CD4-positive, CD25-positive, alpha-beta regulatory T cell (primary cell): ENCODE data around the gene SPSB2. TPM values are rescaled to one million over a fixed set of nuclear protein-coding genes. Genes with fewer than 3 reads are reported as not detected.
"Not testable (repeated sequence)": the region's sequence is repeated elsewhere in the genome, so short reads cannot be mapped to it uniquely, and the experiment has no call there.

ENCODE experiments used
- ATAC-seq, 2 donors: fragments of 150-1000 bp; cut with Tn5 transposase; one replicate each; pipeline ENCODE4 v1.10.0; 2021; ENCODE audit warnings: low read depth in 2 of 2, moderate number of reproducible peaks in 2 of 2, moderate library complexity in 1 of 2
- DNase-seq, 3 donors: peaks; one replicate each; pipeline versions ENCODE4 v3.0.0 to v3.0.0-alpha.2; 2012 to 2022; ENCODE audit warnings: mixed read lengths in 1 of 3
- H3K27ac ChIP-seq: one replicate; pipeline ENCODE4 v1.7.0; 2013; ENCODE audit warnings: mild to moderate bottlenecking, low read length; ENCODE audit not compliant: insufficient read depth, poor library complexity, severe bottlenecking
- H3K27me3 ChIP-seq: one replicate; pipeline ENCODE4 v1.7.0; 2013; ENCODE audit warnings: low read length; ENCODE audit not compliant: control insufficient read depth, insufficient read depth
- H3K36me3 ChIP-seq: one replicate; pipeline ENCODE4 v1.7.0; 2013; ENCODE audit warnings: mild to moderate bottlenecking, low read length, moderate library complexity; ENCODE audit not compliant: control insufficient read depth, insufficient read depth
- H3K4me1 ChIP-seq: 2 replicates; pipeline ENCODE4 v1.7.0; 2013; ENCODE audit warnings: mild to moderate bottlenecking, low read length; ENCODE audit not compliant: insufficient read depth, control insufficient read depth, poor library complexity, severe bottlenecking
- H3K4me3 ChIP-seq: one replicate; pipeline ENCODE4 v1.7.0; 2013; ENCODE audit warnings: low read depth, mild to moderate bottlenecking, low read length, moderate library complexity
- H3K9me3 ChIP-seq, 2 experiments: 1 replicate in 1 of 2; 2 replicates in 1 of 2; pipeline ENCODE4 v1.7.0; 2013; ENCODE audit warnings: low read length in 2 of 2, mild to moderate bottlenecking in 1 of 2, moderate library complexity in 1 of 2; ENCODE audit not compliant: control insufficient read depth in 2 of 2
- H3K27ac Mint-ChIP-seq, 3 donors: one replicate each; pipeline ENCODE4 v1.8.0; 2020 to 2022; ENCODE audit warnings: mild to moderate bottlenecking in 3 of 3, mixed read lengths in 3 of 3, moderate library complexity in 2 of 3
- H3K27me3 Mint-ChIP-seq: one replicate; pipeline ENCODE4 v1.8.0; 2022; ENCODE audit warnings: mild to moderate bottlenecking, mixed read lengths
- H3K36me3 Mint-ChIP-seq: one replicate; pipeline ENCODE4 v1.8.0; 2020; ENCODE audit warnings: mixed read lengths
- H3K4me1 Mint-ChIP-seq, 4 donors: one replicate each; pipeline ENCODE4 v1.8.0; 2020 to 2022; ENCODE audit warnings: mixed read lengths in 4 of 4, mild to moderate bottlenecking in 1 of 4
- H3K4me3 Mint-ChIP-seq, 4 donors: one replicate each; pipeline ENCODE4 v1.8.0; 2020 to 2022; ENCODE audit warnings: mild to moderate bottlenecking in 4 of 4, mixed read lengths in 4 of 4, moderate library complexity in 3 of 4
- H3K9me3 Mint-ChIP-seq, 7 donors: one replicate each; pipeline ENCODE4 v1.8.0; 2020 to 2022; ENCODE audit warnings: mixed read lengths in 7 of 7, mild to moderate bottlenecking in 3 of 7, moderate library complexity in 2 of 7
- polyA plus RNA-seq, 4 donors: library from polyadenylated mRNA; unstranded; fragments of 300-500 nt; fragmentation: Illumina TruSeq; gene quantifications; one replicate each; pipeline ENCODE4 v1.2.3, GENCODE V29; 2021
- total RNA-seq: library from RNA; stranded (reverse); gene quantifications from one replicate; pipeline ENCODE4 v1.2.3, GENCODE V29; 2022

The SPSB2 gene
- total and polyA plus RNA-seq, 5 donors from 2014 or later = 8.0 to 19.2 (median 12.4) TPM

- Histone ChIP-seq H3K36me3 (peaks cover 8% of the 10 kb centered on the region), H3K27me3 (no peaks in the 10 kb centered on the region), H3K4me1 (peaks cover 54% of the 10 kb centered on the region), H3K9me3 (no peaks in the 10 kb centered on the region), H3K4me3 (peak overlapping the region; percentile 75), H3K27ac (peak overlapping the region; percentile 85)
- Mint-ChIP-seq H3K4me3 (peak overlapping the region; percentile 90 to 96 (median 94)), H3K36me3 (peaks cover 14% of the 10 kb centered on the region), H3K27ac (peak overlapping the region; percentile 32 to 92 (median 88)), H3K27me3 (no peaks in the 10 kb centered on the region), H3K9me3 (no peaks in the 10 kb centered on the region), H3K4me1 (peaks cover 7 to 66% (median 40%) of the 10 kb centered on the region in 4 donors)
- DNase-seq = peak; percentile 76 to 86 (median 83)
- peak; percentile 34 to 40 for ATAC-seq
These were observed 742 bp downstream of the SPSB2 start for GRCh38 chr12:6872073-6873048.

GRCh38 chr12:6871052-6871957 is 1.8 kb downstream of the SPSB2 start:
- ATAC-seq (no peak), DNase-seq (peak in 2 of 3 donors; percentile 25 to 74)
- Histone ChIP-seq H3K27ac (peak overlapping the region; percentile 85), H3K4me1 (peaks cover 62% of the 10 kb centered on the region), H3K36me3 (peaks cover 8% of the 10 kb centered on the region), H3K9me3 (no peaks in the 10 kb centered on the region), H3K27me3 (no peaks in the 10 kb centered on the region), H3K4me3 (peak overlapping the region; percentile 74)
- H3K4me1 Mint-ChIP-seq = peaks cover 3 to 75% (median 41%) of the 10 kb centered on the region in 4 donors
- H3K4me3 Mint-ChIP-seq = peak overlapping the region; percentile 90 to 96 (median 94)
- peaks cover 14% of the 10 kb centered on the region for H3K36me3 Mint-ChIP-seq
- no peaks in the 10 kb centered on the region for H3K9me3 Mint-ChIP-seq
- H3K27ac Mint-ChIP-seq = peak overlapping the region; percentile 82 to 92 (median 88)
- no peaks in the 10 kb centered on the region for H3K27me3 Mint-ChIP-seq

DNA sequence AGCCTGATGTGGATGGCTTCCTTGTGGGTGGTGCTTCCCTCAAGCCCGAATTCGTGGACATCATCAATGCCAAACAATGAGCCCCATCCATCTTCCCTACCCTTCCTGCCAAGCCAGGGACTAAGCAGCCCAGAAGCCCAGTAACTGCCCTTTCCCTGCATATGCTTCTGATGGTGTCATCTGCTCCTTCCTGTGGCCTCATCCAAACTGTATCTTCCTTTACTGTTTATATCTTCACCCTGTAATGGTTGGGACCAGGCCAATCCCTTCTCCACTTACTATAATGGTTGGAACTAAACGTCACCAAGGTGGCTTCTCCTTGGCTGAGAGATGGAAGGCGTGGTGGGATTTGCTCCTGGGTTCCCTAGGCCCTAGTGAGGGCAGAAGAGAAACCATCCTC is 2.8 kb downstream of the SPSB2 start:
- not testable (repeated sequence) for ATAC-seq, H3K27me3 Mint-ChIP-seq, H3K9me3 Mint-ChIP-seq, H3K27ac ChIP-seq, H3K27ac Mint-ChIP-seq, H3K9me3 ChIP-seq, DNase-seq, H3K4me3 ChIP-seq, H3K27me3 ChIP-seq
- Mint-ChIP-seq H3K4me3 (peak overlapping the region; percentile 11 to 96 (median 62)), H3K4me1 (peaks cover 3 to 71% (median 41%) of the 10 kb centered on the region in 4 donors), H3K36me3 (peaks cover 10% of the 10 kb centered on the region)
- Histone ChIP-seq H3K4me1 (peaks cover 62% of the 10 kb centered on the region), H3K36me3 (peaks cover 12% of the 10 kb centered on the region)

GRCh38 chr12:6869049-6870021 is 3.8 kb downstream of the SPSB2 start:
- peak; percentile 76 to 88 (median 84) for DNase-seq
- peak overlapping the region; percentile 78 for H3K27ac ChIP-seq
- Mint-ChIP-seq H3K27me3 (no peaks in the 10 kb centered on the region), H3K9me3 (no peaks in the 10 kb centered on the region), H3K27ac (peak overlapping the region; percentile 84 to 90 (median 90)), H3K36me3 (peaks cover 15% of the 10 kb centered on the region), H3K4me1 (peaks cover 3 to 63% (median 37%) of the 10 kb centered on the region in 4 donors), H3K4me3 (peak overlapping the region; percentile 89 to 93 (median 92))
- no peaks in the 10 kb centered on the region for H3K9me3 ChIP-seq
- no peak for ATAC-seq
- no peaks in the 10 kb centered on the region for H3K27me3 ChIP-seq
- peak overlapping the region; percentile 69 for H3K4me3 ChIP-seq
- peaks cover 12% of the 10 kb centered on the region for H3K36me3 ChIP-seq
- H3K4me1 ChIP-seq = peaks cover 62% of the 10 kb centered on the region

DNA sequence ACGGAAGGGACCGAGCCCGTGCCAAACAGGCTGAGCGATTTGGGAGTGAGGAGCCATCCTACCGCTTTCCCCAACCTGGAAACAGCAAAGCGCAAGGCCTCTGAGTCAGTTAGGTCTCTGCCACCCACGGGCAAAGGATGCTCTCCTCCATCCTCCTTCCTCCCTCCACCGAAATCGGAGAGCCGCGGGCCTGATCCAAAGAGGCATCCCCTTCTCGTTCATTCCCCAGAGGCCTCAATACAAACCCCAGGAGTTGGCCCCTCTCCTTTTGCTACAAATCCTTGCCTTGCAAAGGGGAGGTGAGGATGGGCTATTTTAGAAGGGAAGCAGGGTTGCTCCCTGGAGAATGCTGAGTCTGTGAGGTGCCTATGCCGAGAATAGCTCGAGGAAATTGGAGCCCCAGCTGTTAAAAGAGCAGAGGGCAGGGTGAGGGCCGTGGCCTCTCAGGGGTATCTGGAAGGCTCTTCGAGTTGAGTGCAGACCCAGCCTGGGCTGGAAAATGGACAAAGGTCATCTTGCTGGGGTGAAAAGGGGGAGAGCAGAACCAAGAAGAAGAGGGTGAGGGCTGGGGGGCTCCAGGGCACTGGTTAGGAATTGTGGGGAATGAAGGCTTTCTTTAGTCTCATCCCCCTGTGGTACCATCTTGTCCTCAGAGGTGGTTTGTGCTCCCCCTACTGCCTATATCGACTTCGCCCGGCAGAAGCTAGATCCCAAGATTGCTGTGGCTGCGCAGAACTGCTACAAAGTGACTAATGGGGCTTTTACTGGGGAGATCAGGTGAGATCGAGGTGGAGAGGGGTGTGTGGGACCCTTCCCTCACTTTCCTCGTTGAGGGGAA is 4.7 kb downstream of the SPSB2 start:
- peak overlapping the region; percentile 69 for H3K4me3 ChIP-seq
- peak overlapping the region; percentile 78 for H3K27ac ChIP-seq
- no peaks in the 10 kb centered on the region for H3K9me3 ChIP-seq
- no peaks in the 10 kb centered on the region for H3K27me3 ChIP-seq
- DNase-seq (peak in 1 of 3 donors; percentile 33), ATAC-seq (no peak)
- H3K27me3 Mint-ChIP-seq = no peaks in the 10 kb centered on the region
- peaks cover 3 to 57% (median 32%) of the 10 kb centered on the region in 4 donors for H3K4me1 Mint-ChIP-seq
- peaks cover 17% of the 10 kb centered on the region for H3K36me3 Mint-ChIP-seq
- H3K4me3 Mint-ChIP-seq = peak overlapping the region; percentile 89 to 93 (median 92)
- H3K36me3 ChIP-seq = peaks cover 15% of the 10 kb centered on the region
- no peaks in the 10 kb centered on the region for H3K9me3 Mint-ChIP-seq
- H3K27ac Mint-ChIP-seq = peak overlapping the region; percentile 82 to 90 (median 86)
- H3K4me1 ChIP-seq = peaks cover 53% of the 10 kb centered on the region

DNA sequence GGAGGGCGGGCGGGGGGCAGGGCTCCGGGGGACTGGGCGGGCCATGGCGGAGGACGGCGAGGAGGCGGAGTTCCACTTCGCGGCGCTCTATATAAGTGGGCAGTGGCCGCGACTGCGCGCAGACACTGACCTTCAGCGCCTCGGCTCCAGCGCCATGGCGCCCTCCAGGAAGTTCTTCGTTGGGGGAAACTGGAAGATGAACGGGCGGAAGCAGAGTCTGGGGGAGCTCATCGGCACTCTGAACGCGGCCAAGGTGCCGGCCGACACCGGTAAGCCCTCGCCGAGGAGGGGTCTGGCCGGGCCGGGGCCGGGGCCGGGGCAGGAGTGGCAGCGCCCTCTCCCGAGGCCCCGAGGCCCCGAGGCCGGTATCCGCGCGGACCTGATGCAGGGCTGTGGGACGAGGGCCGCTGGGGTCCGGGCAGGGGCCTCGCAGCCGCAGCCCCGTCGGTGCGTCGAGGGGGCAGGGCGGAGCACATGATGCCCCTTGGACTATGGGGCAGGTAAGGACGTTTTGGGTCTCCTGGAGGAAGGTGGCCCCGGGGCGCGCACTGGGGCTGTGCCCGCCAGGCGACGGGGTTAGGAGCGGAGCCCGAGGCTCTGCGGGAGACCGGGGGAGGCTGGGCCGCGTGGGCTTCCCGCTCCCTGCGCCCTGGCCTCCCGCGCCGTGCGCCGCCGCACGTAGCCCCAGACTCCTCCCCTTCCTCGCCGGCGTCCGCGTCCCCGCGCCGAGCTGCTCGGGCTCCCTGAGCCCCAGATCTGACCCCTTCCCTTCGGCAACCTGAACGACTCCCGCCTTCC is 5.5 kb downstream of the SPSB2 start, which contains the start of gene TPI1:
Gene TPI1, plus strand, starts transcription at position 119 of the 798 bp plus-strand sequence. Its CDS starts 36 bp downstream, at position 155.
- no peaks in the 10 kb centered on the region for H3K27me3 ChIP-seq
- H3K9me3 ChIP-seq = no peaks in the 10 kb centered on the region
- ATAC-seq = peak; percentile 69 to 70
- H3K36me3 ChIP-seq = peaks cover 23% of the 10 kb centered on the region
- peak; percentile 67 to 81 (median 76) for DNase-seq
- Mint-ChIP-seq H3K36me3 (peaks cover 19% of the 10 kb centered on the region), H3K4me1 (peaks cover 3 to 56% (median 31%) of the 10 kb centered on the region in 4 donors), H3K27me3 (no peaks in the 10 kb centered on the region), H3K27ac (peak within 1 kb of the TSS; percentile 86 to 98 (median 90)), H3K9me3 (no peaks in the 10 kb centered on the region), H3K4me3 (peak within 1 kb of the TSS; percentile 91 to 97 (median 94))
- peaks cover 48% of the 10 kb centered on the region for H3K4me1 ChIP-seq
- peak within 1 kb of the TSS; percentile 69 for H3K4me3 ChIP-seq
- H3K27ac ChIP-seq = peak within 1 kb of the TSS; percentile 78
